Colonic mucosa (tissue), 4 donors: ENCODE results near the gene TMEM235. TPM values are rescaled to one million over a fixed set of nuclear protein-coding genes. Genes with fewer than 3 reads are reported as not detected.
A peak's percentile ranks its signal among the peaks of the same experiment; 100 is the strongest.

Source experiments
- DNase-seq: peaks from one replicate; pipeline ENCODE4 v3.0.0-alpha.2; 2020
- H3K27ac ChIP-seq: fragments of 200-600 bp; one replicate; pipeline ENCODE4 v1.8.0; 2021
- H3K27me3 ChIP-seq: fragments of 200-600 bp; one replicate; pipeline ENCODE4 v1.8.0; 2021
- H3K36me3 ChIP-seq: fragments of 200-600 bp; one replicate; pipeline ENCODE4 v1.8.0; 2021
- H3K4me1 ChIP-seq: fragments of 200-600 bp; one replicate; pipeline ENCODE4 v1.8.0; 2021; ENCODE audit warnings: mild to moderate bottlenecking
- H3K4me3 ChIP-seq: fragments of 200-600 bp; one replicate; pipeline ENCODE4 v1.8.0; 2021
- H3K9ac ChIP-seq, 2 donors: one replicate each; pipeline ENCODE4 v1.7.0; 2013; ENCODE audit warnings: control low read depth in 2 of 2, low read depth in 2 of 2, low read length in 2 of 2
- H3K9me3 ChIP-seq: fragments of 200-600 bp; one replicate; pipeline ENCODE4 v1.8.0; 2021
- intact Hi-C: fragments of 100-400 bp; cut with DNase I; formaldehyde crosslinking; loops from one replicate; pipeline ENCODE4 v1.14.1; 2022
- total RNA-seq, 2 donors: library from RNA; stranded (reverse); fragmentation: NEBNext Ultra II Directional in 1 of 2; extraction: Animal tissue kit (Norgen Biotek cat#: 25700) in 1 of 2; gene quantifications; one replicate each; pipeline ENCODE4 v1.2.1, GENCODE V29; 2021
- TF ChIP-seq, protein P1 (sequence below): fragments of 200-600 bp; IDR thresholded peaks from one replicate; pipeline ENCODE4 v1.8.0; 2022; ENCODE audit warnings: antibody characterized with exemption, mild to moderate bottlenecking
- donor health status: healthy.
- donor health status: DM: no; HTN: no; CAD: no.
- donor health status: DM: no; HTN: no; CAD: no.

The TMEM235 gene
- total RNA-seq, 2 donors from 2014 or later, result not detected

GRCh38 chr17:78289004-78289403 is 57.6 kb downstream of the TMEM235 start:
- H3K27me3 ChIP-seq, result no peaks in the 10 kb centered on the region
- no peaks in the 10 kb centered on the region for H3K9me3 ChIP-seq
- H3K4me1 ChIP-seq, result no peaks in the 10 kb centered on the region
- no peak for DNase-seq
- H3K4me3 ChIP-seq, result no peak overlapping the region
- H3K36me3 ChIP-seq, result no peaks in the 10 kb centered on the region
- no peak overlapping the region for H3K27ac ChIP-seq
- TF ChIP-seq, protein P1, sequence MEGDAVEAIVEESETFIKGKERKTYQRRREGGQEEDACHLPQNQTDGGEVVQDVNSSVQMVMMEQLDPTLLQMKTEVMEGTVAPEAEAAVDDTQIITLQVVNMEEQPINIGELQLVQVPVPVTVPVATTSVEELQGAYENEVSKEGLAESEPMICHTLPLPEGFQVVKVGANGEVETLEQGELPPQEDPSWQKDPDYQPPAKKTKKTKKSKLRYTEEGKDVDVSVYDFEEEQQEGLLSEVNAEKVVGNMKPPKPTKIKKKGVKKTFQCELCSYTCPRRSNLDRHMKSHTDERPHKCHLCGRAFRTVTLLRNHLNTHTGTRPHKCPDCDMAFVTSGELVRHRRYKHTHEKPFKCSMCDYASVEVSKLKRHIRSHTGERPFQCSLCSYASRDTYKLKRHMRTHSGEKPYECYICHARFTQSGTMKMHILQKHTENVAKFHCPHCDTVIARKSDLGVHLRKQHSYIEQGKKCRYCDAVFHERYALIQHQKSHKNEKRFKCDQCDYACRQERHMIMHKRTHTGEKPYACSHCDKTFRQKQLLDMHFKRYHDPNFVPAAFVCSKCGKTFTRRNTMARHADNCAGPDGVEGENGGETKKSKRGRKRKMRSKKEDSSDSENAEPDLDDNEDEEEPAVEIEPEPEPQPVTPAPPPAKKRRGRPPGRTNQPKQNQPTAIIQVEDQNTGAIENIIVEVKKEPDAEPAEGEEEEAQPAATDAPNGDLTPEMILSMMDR, result no peak
- no peak overlapping the region for H3K9ac ChIP-seq
- intact Hi-C loops, result no loop called here

DNA sequence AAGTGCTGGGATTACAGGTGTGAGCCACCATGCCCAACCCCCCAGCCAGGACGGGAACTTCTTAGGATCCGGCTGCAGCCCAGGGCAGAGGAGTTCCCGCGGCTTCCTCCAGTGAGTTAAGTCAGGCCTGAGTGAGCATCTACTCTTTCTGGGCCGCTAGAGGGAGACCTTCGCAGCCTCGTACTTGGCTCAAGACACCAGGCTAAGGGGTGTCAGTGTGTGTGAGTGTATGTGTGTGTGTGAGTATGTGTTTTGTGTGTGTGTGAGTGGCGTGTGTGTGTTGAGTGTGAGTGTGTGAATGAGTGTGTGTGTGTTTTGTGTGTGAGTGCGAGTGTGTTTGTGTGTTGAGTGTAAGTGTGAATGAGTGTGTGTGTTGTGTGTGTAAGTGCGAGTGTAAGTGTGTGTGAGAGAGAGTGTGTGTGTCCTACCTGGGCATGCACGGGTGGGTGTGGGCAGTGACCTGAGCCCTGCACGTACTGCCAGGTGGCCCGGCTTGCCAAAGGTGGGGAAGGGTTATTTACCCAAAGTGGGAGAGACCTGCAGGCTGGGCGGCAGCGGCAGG is 58.5 kb downstream of the TMEM235 start:
- Histone ChIP-seq H3K4me3 (no peak overlapping the region), H3K4me1 (no peaks in the 10 kb centered on the region), H3K36me3 (no peaks in the 10 kb centered on the region), H3K9me3 (no peaks in the 10 kb centered on the region), H3K27me3 (no peaks in the 10 kb centered on the region), H3K27ac (no peak overlapping the region), H3K9ac (peak overlapping the region in 1 of 2 donors; percentile 12)
- intact Hi-C loops, result loop anchor here (5.0 kb wide), 1 partner anchor 132 kb away; no protein-coding TSS in a partner anchor
- TF ChIP-seq, protein P1, result peak; percentile 61
- DNase-seq, result peak; percentile 79

Other genes with a start within 250 kb of the TMEM235 start
- gene TMC6, start 102.9 kb upstream of the TMEM235 start, total RNA-seq, result 100 to 1,000 TPM; 108 to 159 TPM
- gene TMC8, start 100.9 kb upstream of the TMEM235 start, total RNA-seq, result 1 to 10 TPM; 5.3 to 5.4 TPM
- gene C17orf99, start 85.2 kb upstream of the TMEM235 start, total RNA-seq, result under 1 TPM in 1 of 2 donors, not detected in 1; 0.20 TPM
- gene SYNGR2, start 63.0 kb upstream of the TMEM235 start, total RNA-seq, result 100 to 1,000 TPM; 256 to 395 TPM
- gene TK1, start 44.6 kb upstream of the TMEM235 start, total RNA-seq, result 100 to 1,000 TPM in 1 of 2 donors, 10 to 100 TPM in 1; 37.7 to 135 TPM
- 10 to 100 TPM; 30.6 to 33.3 TPM for gene AFMID, start 44.3 kb upstream of the TMEM235 start, total RNA-seq
- gene BIRC5, start 17.4 kb upstream of the TMEM235 start, total RNA-seq, result 10 to 100 TPM; 15.2 to 77.1 TPM
- gene SOCS3, start 128.4 kb downstream of the TMEM235 start, total RNA-seq, result 10 to 100 TPM; 19.7 to 29.4 TPM
- gene PGS1, start 147.0 kb downstream of the TMEM235 start, total RNA-seq, result 10 to 100 TPM; 33.3 to 40.2 TPM